Mononuclear cell (primary cell): Measurements from ENCODE around the gene TMEM207. TPM values are rescaled to one million over a fixed set of nuclear protein-coding genes. Genes with fewer than 3 reads are reported as not detected.

Experiments
- H3K27me3 ChIP-seq: 2 replicates; pipeline ENCODE4 v1.6.0; 2011; ENCODE audit warnings: low read length, control low read depth; ENCODE audit not compliant: insufficient read depth
- H3K4me1 ChIP-seq: 2 replicates; pipeline ENCODE4 v1.5.1; 2011; ENCODE audit warnings: mild to moderate bottlenecking, low read length, control low read depth; ENCODE audit not compliant: insufficient read depth
- H3K4me3 ChIP-seq: 2 replicates; pipeline ENCODE4 v1.5.1; 2011; ENCODE audit warnings: mild to moderate bottlenecking, low read length, moderate library complexity
- H3K9me3 ChIP-seq: 2 replicates; pipeline ENCODE4 v1.5.1; 2011; ENCODE audit warnings: low read depth, mild to moderate bottlenecking, control low read depth, low read length
- total RNA-seq: library from RNA; depleted of rRNA; stranded (reverse); fragments of >200 nt; gene quantifications from one replicate; pipeline ENCODE4 v1.2.3, GENCODE V29; 2012

The TMEM207 gene
- not detected for total RNA-seq

GRCh38 chr3:190449801-190450200 lies at the start of gene TMEM207:
TMEM207 (minus strand) TSS chr3:190449901; CDS start chr3:190449809, 92 bp downstream.
- Histone ChIP-seq H3K4me3 (no peak within 1 kb of the TSS), H3K27me3 (no peaks in the 10 kb centered on the region), H3K4me1 (no peaks in the 10 kb centered on the region), H3K9me3 (no peaks in the 10 kb centered on the region)

GRCh38 chr3:190499122-190499521 lies 49.4 kb upstream of the TMEM207 start:
- peaks cover 20% of the 10 kb centered on the region for H3K27me3 ChIP-seq
- no peaks in the 10 kb centered on the region for H3K4me1 ChIP-seq
- no peaks in the 10 kb centered on the region for H3K9me3 ChIP-seq
- no peak overlapping the region for H3K4me3 ChIP-seq

- peaks cover 20% of the 10 kb centered on the region for H3K27me3 ChIP-seq
- no peak overlapping the region for H3K4me3 ChIP-seq
- no peaks in the 10 kb centered on the region for H3K9me3 ChIP-seq
- H3K4me1 ChIP-seq: no peaks in the 10 kb centered on the region
Measured at GRCh38 chr3:190498293-190498692, 48.6 kb upstream of the TMEM207 start.

GRCh38 chr3:190497811-190498210 lies 48.1 kb upstream of the TMEM207 start:
- no peaks in the 10 kb centered on the region for H3K9me3 ChIP-seq

GRCh38 chr3:190496859-190497258 lies 47.2 kb upstream of the TMEM207 start:
- H3K27me3 ChIP-seq: peaks cover 20% of the 10 kb centered on the region
- H3K9me3 ChIP-seq: no peaks in the 10 kb centered on the region
- no peak overlapping the region for H3K4me3 ChIP-seq
- no peaks in the 10 kb centered on the region for H3K4me1 ChIP-seq

More at GRCh38 chr3:190497811-190498210, 48.1 kb upstream of the TMEM207 start:
- Histone ChIP-seq H3K4me1 (no peaks in the 10 kb centered on the region), H3K4me3 (no peak overlapping the region), H3K27me3 (peaks cover 20% of the 10 kb centered on the region)

- no peaks in the 10 kb centered on the region for H3K9me3 ChIP-seq
- H3K27me3 ChIP-seq: peaks cover 18% of the 10 kb centered on the region
Measured at GRCh38 chr3:190495796-190496195, 46.1 kb upstream of the TMEM207 start.

GRCh38 chr3:190495354-190495753 lies 45.7 kb upstream of the TMEM207 start:
- Histone ChIP-seq H3K27me3 (peaks cover 19% of the 10 kb centered on the region), H3K9me3 (no peaks in the 10 kb centered on the region), H3K4me1 (no peaks in the 10 kb centered on the region), H3K4me3 (no peak overlapping the region)

More at GRCh38 chr3:190495796-190496195, 46.1 kb upstream of the TMEM207 start:
- H3K4me3 ChIP-seq: no peak overlapping the region
- no peaks in the 10 kb centered on the region for H3K4me1 ChIP-seq

GRCh38 chr3:190494907-190495306 lies 45.2 kb upstream of the TMEM207 start:
- Histone ChIP-seq H3K4me3 (no peak overlapping the region), H3K9me3 (no peaks in the 10 kb centered on the region), H3K4me1 (no peaks in the 10 kb centered on the region), H3K27me3 (peaks cover 22% of the 10 kb centered on the region)

- Histone ChIP-seq H3K4me1 (no peaks in the 10 kb centered on the region), H3K9me3 (no peaks in the 10 kb centered on the region), H3K4me3 (no peak overlapping the region), H3K27me3 (peaks cover 34% of the 10 kb centered on the region)
Measured at GRCh38 chr3:190492966-190493365, 43.3 kb upstream of the TMEM207 start.

- Histone ChIP-seq H3K4me1 (no peaks in the 10 kb centered on the region), H3K27me3 (peaks cover 33% of the 10 kb centered on the region), H3K9me3 (no peaks in the 10 kb centered on the region), H3K4me3 (no peak overlapping the region)
Measured at GRCh38 chr3:190492129-190492528, 42.4 kb upstream of the TMEM207 start.

- Histone ChIP-seq H3K4me3 (no peak overlapping the region), H3K27me3 (peaks cover 38% of the 10 kb centered on the region), H3K9me3 (no peaks in the 10 kb centered on the region), H3K4me1 (no peaks in the 10 kb centered on the region)
Measured at GRCh38 chr3:190491533-190492054, 41.9 kb upstream of the TMEM207 start.

GRCh38 chr3:190486908-190487607 lies 37.4 kb upstream of the TMEM207 start:
- Histone ChIP-seq H3K4me3 (no peak overlapping the region), H3K9me3 (no peaks in the 10 kb centered on the region), H3K27me3 (peaks cover 42% of the 10 kb centered on the region), H3K4me1 (no peaks in the 10 kb centered on the region)

- Histone ChIP-seq H3K27me3 (peaks cover 42% of the 10 kb centered on the region), H3K4me3 (no peak overlapping the region), H3K4me1 (no peaks in the 10 kb centered on the region), H3K9me3 (no peaks in the 10 kb centered on the region)
Measured at GRCh38 chr3:190486533-190486864, 36.8 kb upstream of the TMEM207 start.

- Histone ChIP-seq H3K27me3 (peaks cover 38% of the 10 kb centered on the region), H3K4me1 (no peaks in the 10 kb centered on the region), H3K4me3 (no peak overlapping the region), H3K9me3 (no peaks in the 10 kb centered on the region)
Measured at GRCh38 chr3:190485830-190486532, 36.3 kb upstream of the TMEM207 start.

GRCh38 chr3:190481779-190482178 lies 32.1 kb upstream of the TMEM207 start:
- H3K4me3 ChIP-seq: no peak overlapping the region

More at GRCh38 chr3:190481779-190482178, 32.1 kb upstream of the TMEM207 start:
- Histone ChIP-seq H3K27me3 (peaks cover 11% of the 10 kb centered on the region), H3K4me1 (no peaks in the 10 kb centered on the region), H3K9me3 (no peaks in the 10 kb centered on the region)
